Stimulated activated CD4-positive, alpha-beta T cell treated with anti-CD3 and anti-CD28 coated beads, Interleukin-15, amount 100 ng/mL, for 48 hours (primary cell): ENCODE results near the gene TEKT5.
"Not testable (repeated sequence)": the region's sequence is repeated elsewhere in the genome, so short reads cannot be mapped to it uniquely, and the experiment has no call there.

ENCODE experiments used
- DNase-seq, 2 donors: peaks; one replicate each; pipeline ENCODE4 v3.0.0-alpha.2; 2020; ENCODE audit warnings: low read depth in 2 of 2

Gene TEKT5

DNA sequence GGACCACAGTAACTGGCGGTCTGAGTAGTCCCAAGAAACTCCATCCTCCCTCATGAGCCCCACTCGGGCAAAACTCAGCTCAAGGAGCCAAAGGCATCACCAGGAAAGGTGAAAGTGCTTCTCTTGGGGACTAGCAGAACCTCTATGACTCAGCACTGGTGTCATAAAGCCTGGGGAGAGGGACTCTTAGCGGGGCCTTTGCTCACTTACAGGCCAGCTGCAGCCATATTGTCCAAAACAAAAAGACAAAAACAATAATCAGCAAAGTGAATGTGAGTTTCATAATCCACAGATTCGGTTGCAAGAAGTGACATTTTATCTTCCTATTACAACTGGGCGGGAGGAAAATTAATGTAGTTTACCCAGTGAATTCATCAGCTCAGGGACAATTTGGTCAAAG lies at the start of gene TEKT5:
TSS of gene TEKT5 (minus strand) at position 101 of the 400 bp plus-strand sequence. CDS start at position 44, 57 bp downstream.
- no peak for DNase-seq

- peak; percentile 99 for DNase-seq
These were observed 49.1 kb upstream of the TEKT5 start, which contains the start of gene NUBP1 for GRCh38 chr16:10743610-10744369. TSS of gene NUBP1 (plus strand) at chr16:10743842. CDS start at chr16:10743864, 22 bp downstream.

- DNase-seq, result no peak
These were observed 48.5 kb upstream of the TEKT5 start for GRCh38 chr16:10743227-10743609.

- DNase-seq, result no peak
These were observed 47.1 kb upstream of the TEKT5 start for GRCh38 chr16:10741844-10742243.

- DNase-seq, result not testable (repeated sequence)
These were observed 46.5 kb upstream of the TEKT5 start for GRCh38 chr16:10741249-10741648.

GRCh38 chr16:10740845-10741208 lies 46.1 kb upstream of the TEKT5 start:
- DNase-seq, result no peak

GRCh38 chr16:10740000-10740844 lies 45.5 kb upstream of the TEKT5 start:
- no peak for DNase-seq

DNA sequence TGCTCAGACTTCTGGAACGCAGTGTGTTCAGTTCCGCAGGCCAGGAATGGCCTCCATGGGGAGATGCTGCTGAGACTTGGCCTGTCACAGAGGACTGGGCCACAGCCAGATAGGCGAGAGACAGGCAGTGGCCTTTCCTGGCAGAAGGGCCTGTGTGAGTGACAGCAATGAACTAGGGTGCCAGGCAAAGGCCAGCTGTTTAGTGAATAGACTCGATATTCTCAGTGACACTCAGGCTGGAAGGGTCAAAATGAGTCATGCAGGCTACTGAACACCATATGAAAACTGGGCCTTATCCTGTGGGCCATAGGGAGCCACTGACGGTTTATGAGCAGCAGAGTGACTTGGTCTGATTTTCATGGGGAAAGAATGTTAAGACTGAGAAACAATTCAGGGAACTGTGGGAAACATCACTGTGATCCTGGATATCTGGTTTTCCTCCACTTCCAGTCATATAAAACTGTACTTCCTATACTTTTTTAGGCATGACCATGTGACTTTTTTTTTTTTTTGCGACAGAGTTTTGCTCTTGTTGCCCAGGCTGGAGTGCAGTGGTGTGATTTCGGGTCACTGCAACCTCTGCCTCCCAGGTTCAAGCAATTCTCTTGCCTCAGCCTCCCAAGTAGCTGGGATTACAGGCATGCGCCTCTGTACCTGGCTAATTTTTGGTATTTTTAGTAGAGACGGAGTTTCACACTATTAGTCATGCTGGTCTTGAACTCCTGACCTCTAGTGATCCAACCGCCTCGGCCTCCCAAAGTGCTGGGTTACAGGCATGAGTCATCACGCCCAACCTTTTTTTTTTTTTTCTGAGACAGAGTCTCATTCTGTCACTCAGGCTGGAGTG lies 43.7 kb upstream of the TEKT5 start:
- DNase-seq, result peak; percentile 31 to 48

GRCh38 chr16:10737068-10737625 lies 42.4 kb upstream of the TEKT5 start:
- peak in 1 of 2 donors; percentile 42 for DNase-seq

DNA sequence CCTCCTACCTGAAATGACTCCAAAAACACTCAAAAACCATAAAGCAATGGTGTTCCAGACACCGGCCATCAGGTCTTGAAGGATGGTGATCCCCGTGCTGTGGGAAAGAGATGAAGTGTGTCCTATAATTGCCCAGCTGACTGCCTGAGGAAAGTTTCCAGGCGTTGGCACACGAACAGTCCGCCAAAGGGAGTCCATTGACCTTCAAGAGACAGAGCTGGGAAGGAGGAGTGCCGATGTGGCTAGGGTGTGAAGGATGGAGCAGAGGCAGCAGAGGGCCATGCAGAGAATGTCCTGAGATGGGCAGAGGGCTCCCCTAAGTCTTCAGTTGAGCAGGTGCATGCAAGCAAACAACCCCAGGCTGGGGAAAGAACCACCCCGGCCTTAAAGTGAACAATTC lies 37.1 kb upstream of the TEKT5 start:
- DNase-seq, result no peak

DNA sequence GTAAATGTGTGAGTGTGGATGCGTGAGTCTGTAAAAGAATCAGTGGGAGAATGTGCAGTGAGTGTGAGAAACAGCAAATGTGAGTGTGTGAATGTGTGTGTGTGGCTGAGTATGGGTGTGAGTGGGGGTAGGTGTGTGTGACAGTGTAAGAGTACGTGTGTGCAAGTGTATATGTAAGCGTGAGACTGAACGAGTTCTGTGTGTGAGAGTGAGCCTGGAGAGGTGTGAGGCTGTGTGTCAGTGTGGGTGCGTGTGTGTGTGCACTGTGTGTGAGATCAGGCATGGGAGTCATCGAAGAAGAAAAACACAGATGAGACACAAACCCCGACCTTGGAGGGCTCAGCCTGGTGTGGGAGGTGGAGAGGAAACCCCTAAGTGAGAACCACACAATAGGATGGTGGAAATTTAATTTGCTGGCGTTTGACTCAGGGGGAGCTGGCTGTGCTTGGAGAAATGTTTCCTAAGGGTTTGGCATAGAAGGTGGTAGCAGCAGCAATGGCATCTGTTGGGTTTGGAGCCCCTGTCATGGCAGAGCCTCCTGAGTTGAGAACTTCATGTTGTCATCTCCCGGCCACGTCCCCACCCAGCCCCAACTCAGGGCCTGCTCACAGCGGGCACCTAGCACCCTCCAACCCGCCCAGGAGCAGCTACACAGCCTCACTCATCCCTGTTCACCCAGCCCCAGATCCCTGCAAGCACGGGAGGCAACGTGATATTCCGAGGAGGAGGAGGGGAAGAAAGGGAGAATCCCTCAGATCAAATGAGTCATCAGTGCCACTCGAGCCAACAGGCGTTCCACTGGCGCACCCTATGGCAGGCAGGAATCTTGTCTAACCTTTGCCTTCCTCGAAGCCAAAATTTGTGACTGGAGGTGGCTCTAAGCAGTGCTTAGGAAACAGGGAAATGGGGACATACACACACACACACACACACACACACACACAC lies 34.6 kb upstream of the TEKT5 start:
- DNase-seq, result no peak

- no peak for DNase-seq
These were observed 33.5 kb upstream of the TEKT5 start for GRCh38 chr16:10728003-10728887.

- DNase-seq, result no peak
These were observed 14.2 kb upstream of the TEKT5 start for GRCh38 chr16:10708969-10709368.

- DNase-seq, result no peak
These were observed 5.0 kb upstream of the TEKT5 start for GRCh38 chr16:10699756-10700155.

DNA sequence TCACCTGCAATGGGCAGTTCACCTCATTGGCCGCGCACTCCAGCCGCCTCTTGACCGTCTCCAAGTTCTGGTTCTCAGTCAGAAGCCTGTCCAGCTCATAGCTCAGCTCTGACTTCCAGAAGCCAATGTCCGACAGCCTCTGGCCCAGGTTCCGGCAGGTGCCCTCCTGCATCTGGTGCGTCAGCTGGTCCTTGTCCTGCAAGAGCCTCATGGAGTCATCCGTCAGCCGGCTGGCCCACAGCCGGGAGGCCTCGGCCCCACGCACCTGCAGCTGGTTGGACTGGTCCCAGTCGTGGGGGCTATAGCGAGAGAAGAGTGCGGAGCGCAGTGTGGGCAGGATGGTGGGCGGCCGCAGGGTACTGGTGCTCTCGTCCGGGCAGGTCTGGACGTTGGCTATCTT lies 424 bp downstream of the TEKT5 start:
- no peak for DNase-seq

GRCh38 chr16:10693889-10694288 lies 841 bp downstream of the TEKT5 start:
- no peak for DNase-seq

DNA sequence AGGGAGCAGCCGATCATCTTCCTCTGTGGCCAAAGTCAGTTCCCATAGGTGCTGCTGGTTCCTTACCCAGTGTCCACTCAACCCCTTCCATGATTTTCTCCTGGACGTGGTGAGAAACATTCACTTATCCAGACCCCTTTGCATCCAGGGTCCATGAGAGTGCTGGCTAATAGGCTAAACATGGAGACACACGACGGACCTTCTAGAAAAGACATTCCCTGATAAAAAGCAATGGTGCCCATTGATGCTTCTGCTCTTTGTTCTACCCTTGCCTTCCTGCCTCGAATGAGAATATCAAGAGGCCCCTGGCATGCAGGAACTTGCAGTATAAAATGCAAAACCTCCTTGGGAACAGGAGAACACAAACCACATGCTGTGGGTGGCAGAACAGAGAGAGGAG lies 2.3 kb downstream of the TEKT5 start:
- DNase-seq, result no peak

DNA sequence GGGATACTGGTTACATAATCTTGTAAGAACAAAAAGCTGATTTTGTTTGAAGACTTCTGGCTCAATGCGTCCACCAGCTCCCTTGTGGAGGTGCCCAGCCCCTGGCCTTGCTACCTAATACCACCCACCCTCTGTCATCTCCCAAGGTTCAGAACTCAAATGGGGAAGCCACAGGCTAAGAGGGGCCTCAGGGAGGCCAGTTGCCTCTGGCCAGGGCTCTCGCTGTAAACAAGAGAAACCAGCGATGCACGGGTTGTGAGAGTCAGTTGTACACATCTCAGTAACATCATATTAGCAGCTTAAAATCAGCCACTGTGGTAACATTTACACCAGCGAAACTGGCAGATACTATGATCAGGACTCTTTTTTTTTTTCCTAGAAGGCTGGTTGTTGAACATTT lies 6.0 kb downstream of the TEKT5 start:
- DNase-seq, result no peak

GRCh38 chr16:10688291-10688690 lies 6.4 kb downstream of the TEKT5 start:
- no peak for DNase-seq

DNA sequence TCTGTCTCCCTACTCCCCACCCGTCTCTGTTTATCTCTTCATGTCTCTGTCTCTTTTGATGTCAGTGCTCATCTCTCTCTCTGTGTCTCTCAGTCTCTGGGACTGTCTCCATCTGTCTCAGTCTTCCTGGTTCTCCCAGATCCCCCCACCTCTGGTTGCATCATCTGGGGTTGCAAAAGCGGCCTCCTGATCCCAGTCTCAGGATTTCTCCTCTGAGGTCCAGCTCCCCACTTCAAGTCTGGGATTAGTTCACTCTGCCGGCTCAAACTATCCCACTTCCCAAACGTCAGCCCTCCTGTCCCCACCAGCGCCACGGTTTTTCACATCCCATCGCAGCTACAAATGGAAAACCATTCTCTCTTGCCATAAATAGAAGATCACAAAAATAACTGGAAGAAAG lies 9.0 kb downstream of the TEKT5 start:
- DNase-seq, result no peak
